HFF-Myc (cell line): ENCODE measurements around the gene MMP10.

Experiments
- DNase-seq: peaks from one replicate; pipeline ENCODE4 v3.0.0-alpha.2; 2011; ENCODE audit warnings: low read depth; ENCODE audit errors: extremely low read depth
- H3K4me3 ChIP-seq: replicated peaks from 2 replicates; pipeline ENCODE4 v1.5.1; 2011; ENCODE audit warnings: low read depth, mild to moderate bottlenecking, control low read depth, low read length
- CTCF ChIP-seq: IDR thresholded peaks from 2 replicates; pipeline ENCODE4 v1.5.1; 2012; ENCODE audit warnings: mild to moderate bottlenecking, low read depth, low read length, control low read depth; ENCODE audit errors: missing control alignments

Gene MMP10

DNA sequence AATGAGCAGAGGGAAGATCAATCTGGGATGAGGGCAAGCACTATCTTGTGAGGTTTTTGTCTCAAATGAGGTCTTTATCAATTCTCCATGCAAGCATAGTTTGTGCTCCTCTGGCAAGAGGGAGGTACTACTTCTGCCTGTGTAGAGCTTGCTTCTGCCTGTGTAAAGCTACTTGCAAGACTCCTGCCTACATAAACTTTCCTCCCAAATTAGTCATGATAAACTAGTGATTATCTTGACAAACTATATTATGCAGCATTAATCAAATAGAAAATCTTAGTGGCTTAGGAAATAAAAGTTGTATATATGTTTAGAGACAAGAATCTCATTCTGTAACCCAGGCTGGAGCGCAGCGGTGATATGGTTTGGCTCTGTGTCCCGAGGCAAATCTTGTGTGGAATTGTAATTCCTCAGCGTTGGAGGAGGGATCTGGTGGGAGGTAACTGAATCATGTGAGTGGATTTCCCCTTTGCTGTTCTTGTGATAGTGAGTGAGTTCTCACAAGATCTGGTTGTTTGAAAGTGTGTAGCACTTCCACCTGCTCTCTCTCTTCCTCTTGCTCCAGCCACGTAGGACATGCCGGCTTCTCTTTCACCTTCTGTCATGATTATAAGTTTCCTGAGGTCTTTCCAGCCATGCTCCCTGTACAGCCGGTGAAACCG is 8.0 kb upstream of the MMP10 start:
- H3K4me3 ChIP-seq, result no peak overlapping the region
- no peak for DNase-seq
- TF ChIP-seq CTCF, result no peak

DNA sequence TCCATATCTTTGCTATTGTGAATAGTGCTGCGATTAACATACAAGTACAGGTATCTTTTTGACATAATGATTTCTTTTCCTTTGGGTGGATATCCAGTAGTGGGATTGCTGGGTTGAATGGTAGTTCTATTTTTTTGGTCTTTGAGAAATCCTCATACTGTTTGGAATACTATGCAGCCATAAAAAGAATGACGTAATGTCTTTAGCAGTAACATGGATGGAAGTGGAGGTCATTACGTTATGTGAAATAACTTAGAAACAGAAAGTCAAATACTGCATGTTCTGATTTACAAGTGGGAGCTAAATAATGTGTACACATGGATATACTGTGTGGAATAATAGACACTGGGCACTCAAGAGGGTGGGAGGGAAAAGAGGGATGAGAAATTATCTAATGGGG is 4.0 kb upstream of the MMP10 start:
- DNase-seq, result no peak
- no peak overlapping the region for H3K4me3 ChIP-seq
- TF ChIP-seq CTCF, result no peak

DNA sequence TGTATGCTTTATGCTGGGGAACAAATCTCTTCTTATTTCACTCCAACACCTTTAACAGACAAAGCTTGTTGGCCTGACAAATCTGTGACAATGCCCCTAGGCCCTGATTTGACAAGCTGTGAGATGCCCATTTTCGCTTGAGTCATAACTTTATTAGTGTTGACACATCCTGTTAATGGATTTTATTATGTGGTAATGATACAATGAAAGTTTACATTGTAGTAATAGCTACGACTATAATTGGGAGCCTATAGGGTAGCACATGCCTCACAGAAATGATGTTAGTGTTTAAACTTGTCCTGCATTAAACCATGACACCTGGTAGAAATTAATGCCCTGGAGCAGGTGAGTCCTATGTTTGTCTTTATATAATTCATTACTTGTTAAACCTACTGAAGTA is 3.3 kb upstream of the MMP10 start:
- TF ChIP-seq CTCF, result no peak
- DNase-seq, result no peak
- H3K4me3 ChIP-seq, result no peak overlapping the region

DNA sequence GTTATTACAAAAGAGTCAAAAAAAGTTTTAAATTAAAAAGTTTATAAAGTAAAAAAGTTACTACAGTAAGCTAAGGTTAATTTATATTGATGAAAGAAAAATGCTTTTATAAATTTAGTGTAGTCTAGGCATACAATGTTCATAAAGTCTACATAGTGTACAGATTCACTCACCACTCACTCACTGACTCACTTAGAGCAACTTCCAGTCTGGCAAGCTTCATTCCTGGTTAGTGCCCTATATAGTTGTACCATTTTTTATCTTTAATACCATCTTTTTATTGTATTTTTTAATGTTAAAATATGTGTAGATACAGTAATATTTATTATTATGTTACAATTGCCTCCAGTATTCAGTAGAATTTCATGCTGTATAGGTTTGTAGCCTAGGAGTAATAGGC is 2.6 kb upstream of the MMP10 start:
- no peak for TF ChIP-seq CTCF
- no peak overlapping the region for H3K4me3 ChIP-seq
- DNase-seq, result no peak

GRCh38 chr11:102781676-102782075 is 1.2 kb upstream of the MMP10 start:
- TF ChIP-seq CTCF, result no peak
- no peak overlapping the region for H3K4me3 ChIP-seq
- DNase-seq, result no peak

- DNase-seq, result no peak
- no peak overlapping the region for H3K4me3 ChIP-seq
- no peak for TF ChIP-seq CTCF
Observed at GRCh38 chr11:102776454-102776853, 4.0 kb downstream of the MMP10 start.

- no peak for DNase-seq
- no peak overlapping the region for H3K4me3 ChIP-seq
- no peak for TF ChIP-seq CTCF
Observed at GRCh38 chr11:102773386-102773785, 7.0 kb downstream of the MMP10 start.
